Karpas-422 (cell line): ENCODE measurements around the gene RSRP1. TPM values are rescaled to one million over a fixed set of nuclear protein-coding genes. Genes with fewer than 3 reads are reported as not detected.
"Not testable (repeated sequence)": the region's sequence is repeated elsewhere in the genome, so short reads cannot be mapped to it uniquely, and the experiment has no call there.

Source experiments
- DNase-seq: peaks from one replicate; pipeline ENCODE4 v3.0.0-alpha.2; 2015
- H2AFZ ChIP-seq: fragments of 200-600 bp; sonication (generic); 2 replicates; pipeline ENCODE4 v1.6.1; 2014; ENCODE audit warnings: antibody characterized with exemption, low read length, mixed read lengths
- H3K27ac ChIP-seq: fragments of 200-600 bp; sonication (generic); 2 replicates; pipeline ENCODE4 v1.5.1; 2014; ENCODE audit warnings: mild to moderate bottlenecking, low read length, moderate library complexity
- H3K27me3 ChIP-seq: fragments of 200-600 bp; sonication (generic); 2 replicates; pipeline ENCODE4 v1.6.1; 2014; ENCODE audit warnings: low read length, mixed read lengths
- H3K36me3 ChIP-seq: fragments of 200-600 bp; sonication (generic); 2 replicates; pipeline ENCODE4 v1.6.1; 2014; ENCODE audit warnings: low read length, mixed read lengths; ENCODE audit not compliant: insufficient read depth
- H3K4me1 ChIP-seq: fragments of 200-600 bp; sonication (generic); 2 replicates; pipeline ENCODE4 v1.6.1; 2014; ENCODE audit warnings: mild to moderate bottlenecking, low read length, mixed read lengths
- H3K4me2 ChIP-seq: fragments of 200-600 bp; sonication (generic); 2 replicates; pipeline ENCODE4 v1.6.1; 2014; ENCODE audit warnings: low read length, low read depth, mild to moderate bottlenecking; ENCODE audit not compliant: poor library complexity, severe bottlenecking
- H3K4me3 ChIP-seq: fragments of 200-600 bp; sonication (generic); 2 replicates; pipeline ENCODE4 v1.5.1; 2014; ENCODE audit warnings: mild to moderate bottlenecking, antibody characterized with exemption, low read length, mixed read lengths
- H3K79me2 ChIP-seq: fragments of 200-600 bp; sonication (generic); 2 replicates; pipeline ENCODE4 v1.6.1; 2014; ENCODE audit warnings: mild to moderate bottlenecking, low read length, mixed read lengths
- H3K9ac ChIP-seq: fragments of 200-600 bp; sonication (generic); 2 replicates; pipeline ENCODE4 v1.6.0; 2014; ENCODE audit warnings: low read length
- H3K9me2 ChIP-seq: fragments of 200-600 bp; sonication (generic), shearing (Covaris generic); replicated peaks from 2 replicates; pipeline ENCODE4 v1.6.0; 2014; ENCODE audit warnings: mild to moderate bottlenecking, low read length, moderate library complexity; ENCODE audit not compliant: insufficient read depth
- H3K9me3 ChIP-seq: fragments of 300-700, 200-600 bp; sonication (generic); 2 replicates; pipeline ENCODE4 v1.6.1; 2014; ENCODE audit warnings: low read length, mixed read lengths
- H4K20me1 ChIP-seq: fragments of 200-600 bp; sonication (generic); 2 replicates; pipeline ENCODE4 v1.6.1; 2014; ENCODE audit warnings: mild to moderate bottlenecking, antibody characterized with exemption, low read length, low read depth; ENCODE audit not compliant: insufficient read depth
- total RNA-seq: library from RNA; depleted of rRNA; stranded (reverse); fragments of >200 nt; shearing (Covaris generic); gene quantifications from 2 replicates; pipeline ENCODE4 v1.2.3, GENCODE V29; 2014; ENCODE audit warnings: low replicate concordance

The RSRP1 gene
- total RNA-seq, 1 experiment from 2014 or later, result 155 TPM

- Histone ChIP-seq H3K4me1 (peaks cover 82% of the 10 kb centered on the region), H3K9ac (peak overlapping the region; percentile 59), H3K27ac (peak overlapping the region; percentile 97), H3K4me3 (peak overlapping the region; percentile 51), H3K79me2 (peaks cover 32% of the 10 kb centered on the region), H3K4me2 (peak overlapping the region; percentile 77)
- not testable (repeated sequence) for H3K27me3 ChIP-seq, H3K9me2 ChIP-seq, H3K9me3 ChIP-seq, H3K36me3 ChIP-seq, H4K20me1 ChIP-seq, H2AFZ ChIP-seq
- DNase-seq, result peak; percentile 61
Observed at GRCh38 chr1:25236261-25236660, 11.0 kb downstream of the RSRP1 start.

- not testable (repeated sequence) for H3K9ac ChIP-seq, H2AFZ ChIP-seq, H4K20me1 ChIP-seq, H3K36me3 ChIP-seq, H3K9me2 ChIP-seq, DNase-seq, H3K4me3 ChIP-seq, H3K9me3 ChIP-seq, H3K27me3 ChIP-seq
- Histone ChIP-seq H3K4me1 (peaks cover 78% of the 10 kb centered on the region), H3K4me2 (peak overlapping the region; percentile 77), H3K79me2 (peaks cover 38% of the 10 kb centered on the region), H3K27ac (peak overlapping the region; percentile 97)
Observed at GRCh38 chr1:25235411-25235810, 11.8 kb downstream of the RSRP1 start.

GRCh38 chr1:25232866-25233784 lies 14.1 kb downstream of the RSRP1 start:
- Histone ChIP-seq H3K79me2 (peaks cover 45% of the 10 kb centered on the region), H3K27me3 (no peaks in the 10 kb centered on the region), H3K9ac (peak overlapping the region; percentile 93), H3K9me3 (no peaks in the 10 kb centered on the region), H3K4me1 (peaks cover 59% of the 10 kb centered on the region), H2AFZ (no peak overlapping the region), H3K36me3 (peaks cover 15% of the 10 kb centered on the region; the same call in 1 of the 2 replicates), H3K9me2 (no peaks in the 10 kb centered on the region), H3K4me2 (peak overlapping the region; percentile 71), H3K4me3 (peak overlapping the region; percentile 96), H3K27ac (peak overlapping the region; percentile 74), H4K20me1 (no peaks in the 10 kb centered on the region; the same call in 1 of the 2 replicates)
- peak; percentile 88 for DNase-seq

GRCh38 chr1:25232027-25232865 lies 15.0 kb downstream of the RSRP1 start, which contains the start of gene SYF2:
Gene SYF2 (minus strand): TSS chr1:25232502. CDS start chr1:25232467, 35 bp downstream.
- H3K27me3 ChIP-seq, result no peaks in the 10 kb centered on the region
- H3K9me3 ChIP-seq, result no peaks in the 10 kb centered on the region
- H3K9me2 ChIP-seq, result no peaks in the 10 kb centered on the region
- peaks cover 45% of the 10 kb centered on the region for H3K79me2 ChIP-seq
- peak within 1 kb of the TSS; percentile 93 for H3K9ac ChIP-seq
- peak; percentile 98 for DNase-seq
- H3K4me3 ChIP-seq, result peak within 1 kb of the TSS; percentile 96
- peak within 1 kb of the TSS; percentile 71 for H3K4me2 ChIP-seq
- H4K20me1 ChIP-seq, result no peaks in the 10 kb centered on the region; the same call in 1 of the 2 replicates
- H3K4me1 ChIP-seq, result peaks cover 50% of the 10 kb centered on the region
- H3K27ac ChIP-seq, result peak within 1 kb of the TSS; percentile 74
- H2AFZ ChIP-seq, result 0 out of 2 replicates have a peak within 1 kb of the TSS, but pooled peaks have one; percentile 15
- H3K36me3 ChIP-seq, result peaks cover 24% of the 10 kb centered on the region; the same call in 1 of the 2 replicates

- Histone ChIP-seq H3K27me3 (no peaks in the 10 kb centered on the region), H4K20me1 (no peaks in the 10 kb centered on the region), H3K9me2 (no peaks in the 10 kb centered on the region), H3K4me2 (no peak overlapping the region), H3K79me2 (0 out of 2 replicates have a peak, but pooled peaks cover 2% of the 10 kb centered on the region), H3K4me1 (peaks cover under 1% of the 10 kb centered on the region; the same call in 1 of the 2 replicates), H2AFZ (no peak overlapping the region), H3K27ac (no peak overlapping the region), H3K9me3 (no peaks in the 10 kb centered on the region), H3K36me3 (peaks cover 41% of the 10 kb centered on the region; the same call in 1 of the 2 replicates), H3K9ac (no peak overlapping the region), H3K4me3 (no peak overlapping the region)
- no peak for DNase-seq
Observed at GRCh38 chr1:25223471-25223870, 23.8 kb downstream of the RSRP1 start.

- Histone ChIP-seq H3K36me3 (peaks cover 35% of the 10 kb centered on the region; the same call in 1 of the 2 replicates), H2AFZ (no peak overlapping the region), H3K79me2 (0 out of 2 replicates have a peak, but pooled peaks cover 2% of the 10 kb centered on the region), H4K20me1 (no peaks in the 10 kb centered on the region), H3K9ac (no peak overlapping the region), H3K9me3 (no peaks in the 10 kb centered on the region), H3K27ac (no peak overlapping the region), H3K4me1 (peaks cover 6% of the 10 kb centered on the region; the same call in 1 of the 2 replicates), H3K9me2 (no peaks in the 10 kb centered on the region), H3K27me3 (no peaks in the 10 kb centered on the region), H3K4me2 (no peak overlapping the region), H3K4me3 (no peak overlapping the region)
- no peak for DNase-seq
Observed at GRCh38 chr1:25222606-25223005, 24.6 kb downstream of the RSRP1 start.

GRCh38 chr1:25220666-25221065 lies 26.6 kb downstream of the RSRP1 start:
- peaks cover 22% of the 10 kb centered on the region; the same call in 1 of the 2 replicates for H3K36me3 ChIP-seq

More at GRCh38 chr1:25220666-25221065, 26.6 kb downstream of the RSRP1 start:
- H3K4me1 ChIP-seq, result peaks cover 23% of the 10 kb centered on the region
- H3K9me2 ChIP-seq, result no peaks in the 10 kb centered on the region
- no peak overlapping the region for H2AFZ ChIP-seq
- H3K4me2 ChIP-seq, result no peak overlapping the region
- no peaks in the 10 kb centered on the region for H3K9me3 ChIP-seq
- H3K4me3 ChIP-seq, result no peak overlapping the region
- H3K9ac ChIP-seq, result no peak overlapping the region
- H3K27ac ChIP-seq, result no peak overlapping the region
- H3K79me2 ChIP-seq, result 0 out of 2 replicates have a peak, but pooled peaks cover 2% of the 10 kb centered on the region
- no peaks in the 10 kb centered on the region for H4K20me1 ChIP-seq
- H3K27me3 ChIP-seq, result no peaks in the 10 kb centered on the region
- no peak for DNase-seq
